Stimulated activated effector memory CD8-positive, alpha-beta T cell treated with anti-CD3 and anti-CD28 coated beads, Interleukin-12 subunit alpha, Interleukin-12 subunit beta, amount 100 ng/mL, for 72 hours (primary cell): ENCODE results near the gene LCAT.
"Not testable (repeated sequence)": the region's sequence is repeated elsewhere in the genome, so short reads cannot be mapped to it uniquely, and the experiment has no call there.

Source experiments
- ATAC-seq: fragments of 150-1000 bp; cut with Tn5 transposase; 2 replicates; pipeline ENCODE4 v1.10.0; 2021
- DNase-seq, 2 donors: peaks; one replicate each; pipeline ENCODE4 v3.0.0; 2021 to 2022; ENCODE audit warnings: low spot score in 2 of 2
- H3K27ac Mint-ChIP-seq: one replicate; pipeline ENCODE4 v1.8.0; 2022; ENCODE audit warnings: mild to moderate bottlenecking, mixed read lengths
- H3K36me3 Mint-ChIP-seq: one replicate; pipeline ENCODE4 v1.8.0; 2022; ENCODE audit warnings: mild to moderate bottlenecking, mixed read lengths
- H3K4me1 Mint-ChIP-seq: one replicate; pipeline ENCODE4 v1.8.0; 2022; ENCODE audit warnings: mixed read lengths
- H3K4me3 Mint-ChIP-seq: one replicate; pipeline ENCODE4 v1.8.0; 2022; ENCODE audit warnings: mild to moderate bottlenecking, mixed read lengths
- H3K9me3 Mint-ChIP-seq: one replicate; pipeline ENCODE4 v1.8.0; 2022; ENCODE audit warnings: mixed read lengths

LCAT gene

GRCh38 chr16:67917852-67918236 lies 26.1 kb downstream of the LCAT start:
- H3K27ac Mint-ChIP-seq, result peak overlapping the region; percentile 95
- peaks cover 44% of the 10 kb centered on the region for H3K4me1 Mint-ChIP-seq
- peaks cover 15% of the 10 kb centered on the region for H3K36me3 Mint-ChIP-seq
- no peak overlapping the region for H3K4me3 Mint-ChIP-seq
- ATAC-seq (peak; percentile 100), DNase-seq (no peak)
- no peaks in the 10 kb centered on the region for H3K9me3 Mint-ChIP-seq

- Mint-ChIP-seq H3K4me1 (peaks cover 41% of the 10 kb centered on the region), H3K4me3 (no peak overlapping the region), H3K36me3 (peaks cover 15% of the 10 kb centered on the region), H3K9me3 (no peaks in the 10 kb centered on the region), H3K27ac (peak overlapping the region; percentile 95)
- ATAC-seq (peak; percentile 4), DNase-seq (no peak)
Measured at GRCh38 chr16:67917140-67917851, 26.6 kb downstream of the LCAT start.

GRCh38 chr16:67915831-67916723 lies 27.8 kb downstream of the LCAT start:
- Mint-ChIP-seq H3K27ac (peak overlapping the region; percentile 95), H3K4me1 (peaks cover 35% of the 10 kb centered on the region), H3K9me3 (no peaks in the 10 kb centered on the region), H3K36me3 (peaks cover 8% of the 10 kb centered on the region), H3K4me3 (no peak overlapping the region)
- ATAC-seq, result no peak
- no peak for DNase-seq

GRCh38 chr16:67915496-67915769 lies 28.5 kb downstream of the LCAT start:
- not testable (repeated sequence) for H3K27ac Mint-ChIP-seq, H3K36me3 Mint-ChIP-seq

GRCh38 chr16:67914758-67915495 lies 29.0 kb downstream of the LCAT start:
- Mint-ChIP-seq H3K36me3 (peaks cover 8% of the 10 kb centered on the region), H3K4me3 (no peak overlapping the region), H3K9me3 (no peaks in the 10 kb centered on the region), H3K4me1 (peaks cover 38% of the 10 kb centered on the region), H3K27ac (peak overlapping the region; percentile 58)
- no peak for DNase-seq
- ATAC-seq, result no peak

More at GRCh38 chr16:67915496-67915769, 28.5 kb downstream of the LCAT start:
- ATAC-seq, DNase-seq, H3K4me3 Mint-ChIP-seq, H3K9me3 Mint-ChIP-seq: not testable (repeated sequence)
- H3K4me1 Mint-ChIP-seq, result peaks cover 35% of the 10 kb centered on the region

GRCh38 chr16:67910158-67910557 lies 33.8 kb downstream of the LCAT start:
- Mint-ChIP-seq H3K4me3 (no peak overlapping the region), H3K36me3 (peaks cover 30% of the 10 kb centered on the region), H3K4me1 (peaks cover 22% of the 10 kb centered on the region), H3K27ac (peak overlapping the region; percentile 62), H3K9me3 (no peaks in the 10 kb centered on the region)
- DNase-seq (no peak), ATAC-seq (peak; percentile 89)

GRCh38 chr16:67909056-67909742 lies 34.7 kb downstream of the LCAT start:
- Mint-ChIP-seq H3K9me3 (no peaks in the 10 kb centered on the region), H3K4me1 (peaks cover 22% of the 10 kb centered on the region), H3K27ac (peak overlapping the region; percentile 62), H3K36me3 (peaks cover 23% of the 10 kb centered on the region), H3K4me3 (no peak overlapping the region)
- ATAC-seq, result no peak
- no peak for DNase-seq

- peaks cover 21% of the 10 kb centered on the region for H3K36me3 Mint-ChIP-seq
- no peak for DNase-seq
- H3K4me3 Mint-ChIP-seq, result no peak overlapping the region
- peaks cover 16% of the 10 kb centered on the region for H3K4me1 Mint-ChIP-seq
- ATAC-seq, result peak; percentile 45
- H3K27ac Mint-ChIP-seq, result peak overlapping the region; percentile 73
- H3K9me3 Mint-ChIP-seq, result no peaks in the 10 kb centered on the region
Measured at GRCh38 chr16:67907397-67908180, 36.3 kb downstream of the LCAT start.

- DNase-seq (no peak), ATAC-seq (no peak)
- H3K27ac Mint-ChIP-seq, result peak overlapping the region; percentile 21
- H3K9me3 Mint-ChIP-seq, result no peaks in the 10 kb centered on the region
- peaks cover 5% of the 10 kb centered on the region for H3K36me3 Mint-ChIP-seq
- H3K4me1 Mint-ChIP-seq, result peaks cover 12% of the 10 kb centered on the region
- H3K4me3 Mint-ChIP-seq, result no peak overlapping the region
Measured at GRCh38 chr16:67902831-67903230, 41.1 kb downstream of the LCAT start.

GRCh38 chr16:67901734-67902133 lies 42.2 kb downstream of the LCAT start:
- no peak for DNase-seq
- H3K9me3 Mint-ChIP-seq, result no peaks in the 10 kb centered on the region
- ATAC-seq, result no peak
- no peak overlapping the region for H3K27ac Mint-ChIP-seq
- H3K4me1 Mint-ChIP-seq, result peaks cover 15% of the 10 kb centered on the region
- no peaks in the 10 kb centered on the region for H3K36me3 Mint-ChIP-seq
- H3K4me3 Mint-ChIP-seq, result no peak overlapping the region

GRCh38 chr16:67897231-67897630 lies 46.7 kb downstream of the LCAT start:
- H3K4me1 Mint-ChIP-seq, result peaks cover 28% of the 10 kb centered on the region

GRCh38 chr16:67893743-67894399 lies 50.0 kb downstream of the LCAT start:
- ATAC-seq (no peak), DNase-seq (no peak)
- H3K4me1 Mint-ChIP-seq, result peaks cover 21% of the 10 kb centered on the region
- peaks cover 10% of the 10 kb centered on the region for H3K36me3 Mint-ChIP-seq
- peak overlapping the region; percentile 94 for H3K4me3 Mint-ChIP-seq
- no peaks in the 10 kb centered on the region for H3K9me3 Mint-ChIP-seq
- H3K27ac Mint-ChIP-seq, result peak overlapping the region; percentile 96

More at GRCh38 chr16:67897231-67897630, 46.7 kb downstream of the LCAT start:
- Mint-ChIP-seq H3K36me3 (peaks cover 10% of the 10 kb centered on the region), H3K9me3 (no peaks in the 10 kb centered on the region), H3K4me3 (no peak overlapping the region), H3K27ac (peak overlapping the region; percentile 20)
- DNase-seq (no peak), ATAC-seq (no peak)

- peaks cover 10% of the 10 kb centered on the region for H3K36me3 Mint-ChIP-seq
Measured at GRCh38 chr16:67892899-67893742, 50.8 kb downstream of the LCAT start, which contains the start of gene PSKH1. PSKH1 (plus strand) TSS chr16:67893254; CDS start chr16:67908750, 15,496 bp downstream.

More at GRCh38 chr16:67892899-67893742, 50.8 kb downstream of the LCAT start, which contains the start of gene PSKH1:
- peak; percentile 75 to 94 for DNase-seq
- peak; percentile 99 for ATAC-seq
- H3K27ac Mint-ChIP-seq, result peak within 1 kb of the TSS; percentile 96
- peak within 1 kb of the TSS; percentile 94 for H3K4me3 Mint-ChIP-seq
- H3K9me3 Mint-ChIP-seq, result no peaks in the 10 kb centered on the region
- H3K4me1 Mint-ChIP-seq, result peaks cover 21% of the 10 kb centered on the region
